Neural cell (in vitro differentiated cells): Measurements from ENCODE around the gene CAP2. TPM values are rescaled to one million over a fixed set of nuclear protein-coding genes. Genes with fewer than 3 reads are reported as not detected.

Experiments
- H2AFZ ChIP-seq: fragments of 200-600, 300-800 bp; sonication (generic), shearing (Covaris generic); 2 replicates; pipeline ENCODE4 v1.6.0; 2014; ENCODE audit warnings: low read depth, mild to moderate bottlenecking, antibody characterized with exemption, low read length, moderate library complexity
- H3F3A ChIP-seq: fragments of 200-600 bp; shearing (Covaris generic); 2 replicates; pipeline ENCODE4 v1.6.1; 2016; ENCODE audit warnings: mild to moderate bottlenecking, moderate library complexity, mixed read lengths, antibody characterized with exemption, low read length; ENCODE audit not compliant: insufficient read depth, poor library complexity, severe bottlenecking
- H3K27ac ChIP-seq: fragments of 200-600, 300-800 bp; sonication (generic), shearing (Covaris generic); 2 replicates; pipeline ENCODE4 v1.5.1; 2014; ENCODE audit warnings: mild to moderate bottlenecking, low read length, moderate library complexity
- H3K27me3 ChIP-seq: fragments of 300-800, 200-600 bp; sonication (generic), shearing (Covaris generic); 2 replicates; pipeline ENCODE4 v1.6.0; 2014; ENCODE audit warnings: mild to moderate bottlenecking, low read depth, low read length, moderate library complexity; ENCODE audit not compliant: insufficient read depth
- H3K36me3 ChIP-seq: fragments of 300-800, 200-600 bp; sonication (generic), shearing (Covaris generic); 2 replicates; pipeline ENCODE4 v1.5.1; 2014; ENCODE audit warnings: mild to moderate bottlenecking, antibody characterized with exemption, low read length, moderate library complexity; ENCODE audit not compliant: insufficient read depth
- H3K4me2 ChIP-seq: fragments of 300-800, 200-600 bp; sonication (generic), shearing (Covaris generic); 2 replicates; pipeline ENCODE4 v1.6.0; 2014; ENCODE audit warnings: mild to moderate bottlenecking, low read length
- H3K4me3 ChIP-seq: fragments of 300-800, 200-600 bp; sonication (generic), shearing (Covaris generic); 2 replicates; pipeline ENCODE4 v1.5.1; 2014; ENCODE audit warnings: mild to moderate bottlenecking, low read length, moderate library complexity
- H3K79me2 ChIP-seq: fragments of 200-600 bp; shearing (Covaris generic); replicated peaks from 2 replicates; pipeline ENCODE4 v1.6.0; 2014; ENCODE audit warnings: mild to moderate bottlenecking, low read length, moderate library complexity; ENCODE audit not compliant: insufficient read depth
- H3K9ac ChIP-seq: fragments of 300-800, 200-600 bp; sonication (generic), shearing (Covaris generic); 2 replicates; pipeline ENCODE4 v1.6.1; 2016; ENCODE audit warnings: mild to moderate bottlenecking, low read length, mixed read lengths
- H3K9me2 ChIP-seq: fragments of 200-600 bp; shearing (Covaris generic); 2 replicates; pipeline ENCODE4 v1.6.1; 2016; ENCODE audit warnings: mild to moderate bottlenecking, low read length, mixed read lengths; ENCODE audit not compliant: insufficient read depth
- H3K9me3 ChIP-seq: fragments of 200-600, 300-800 bp; sonication (generic), shearing (Covaris generic); 2 replicates; pipeline ENCODE4 v1.6.1; 2016; ENCODE audit warnings: mild to moderate bottlenecking, mixed run types, low read length, moderate library complexity, mixed read lengths
- H4K20me1 ChIP-seq: fragments of 200-600 bp; shearing (Covaris generic); 2 replicates; pipeline ENCODE4 v1.6.1; 2016; ENCODE audit warnings: mild to moderate bottlenecking, mixed run types; ENCODE audit not compliant: insufficient read depth
- EP300 ChIP-seq: fragments of 450-650 bp; conservative IDR thresholded peaks from 2 replicates; pipeline ENCODE4 v1.6.1; 2014; ENCODE audit warnings: antibody characterized with exemption, mild to moderate bottlenecking, moderate library complexity; ENCODE audit not compliant: poor library complexity, severe bottlenecking
- EZH2 ChIP-seq: fragments of 200-600, 300-800 bp; shearing (Covaris generic), sonication (generic); IDR thresholded peaks from 2 replicates; pipeline ENCODE4 v1.6.1; 2014; ENCODE audit warnings: antibody characterized with exemption, low read length, borderline replicate concordance, mild to moderate bottlenecking; ENCODE audit not compliant: insufficient read depth, poor library complexity, severe bottlenecking
- MXI1 ChIP-seq: fragments of 450-650 bp; conservative IDR thresholded peaks from 2 replicates; pipeline ENCODE4 v1.6.1; 2014; ENCODE audit warnings: antibody characterized with exemption, mild to moderate bottlenecking; ENCODE audit not compliant: poor library complexity, severe bottlenecking
- POLR2AphosphoS5 ChIP-seq: IDR thresholded peaks from 2 replicates; pipeline ENCODE4 v1.6.1; 2012
- RAD21 ChIP-seq: fragments of 450-650 bp; conservative IDR thresholded peaks from 2 replicates; pipeline ENCODE4 v1.6.1; 2014; ENCODE audit warnings: antibody characterized with exemption, mild to moderate bottlenecking, moderate library complexity
- SMC3 ChIP-seq: fragments of 450-650 bp; conservative IDR thresholded peaks from 2 replicates; pipeline ENCODE4 v1.6.1; 2014; ENCODE audit warnings: antibody characterized with exemption, mild to moderate bottlenecking, moderate library complexity; ENCODE audit not compliant: poor library complexity
- TAF1 ChIP-seq: IDR thresholded peaks from 2 replicates; pipeline ENCODE4 v1.6.1; 2012; ENCODE audit warnings: low read depth
- polyA plus RNA-seq: library from polyadenylated mRNA; depleted of rRNA; stranded (reverse); fragments of >200 nt; gene quantifications from 2 replicates; pipeline ENCODE4 v1.2.3, GENCODE V29; 2014
- TF ChIP-seq, protein P1 (sequence below): fragments of 450-650 bp; IDR thresholded peaks from 2 replicates; pipeline ENCODE4 v1.5.1; 2014; ENCODE audit warnings: antibody characterized with exemption, mild to moderate bottlenecking, moderate library complexity; ENCODE audit not compliant: poor library complexity, severe bottlenecking
- TF ChIP-seq, protein P2 (sequence below): IDR thresholded peaks from 2 replicates; pipeline ENCODE4 v1.6.1; 2012; ENCODE audit warnings: borderline replicate concordance

The CAP2 gene
- polyA plus RNA-seq, 1 donor from 2014 or later, result 13.4 TPM

DNA sequence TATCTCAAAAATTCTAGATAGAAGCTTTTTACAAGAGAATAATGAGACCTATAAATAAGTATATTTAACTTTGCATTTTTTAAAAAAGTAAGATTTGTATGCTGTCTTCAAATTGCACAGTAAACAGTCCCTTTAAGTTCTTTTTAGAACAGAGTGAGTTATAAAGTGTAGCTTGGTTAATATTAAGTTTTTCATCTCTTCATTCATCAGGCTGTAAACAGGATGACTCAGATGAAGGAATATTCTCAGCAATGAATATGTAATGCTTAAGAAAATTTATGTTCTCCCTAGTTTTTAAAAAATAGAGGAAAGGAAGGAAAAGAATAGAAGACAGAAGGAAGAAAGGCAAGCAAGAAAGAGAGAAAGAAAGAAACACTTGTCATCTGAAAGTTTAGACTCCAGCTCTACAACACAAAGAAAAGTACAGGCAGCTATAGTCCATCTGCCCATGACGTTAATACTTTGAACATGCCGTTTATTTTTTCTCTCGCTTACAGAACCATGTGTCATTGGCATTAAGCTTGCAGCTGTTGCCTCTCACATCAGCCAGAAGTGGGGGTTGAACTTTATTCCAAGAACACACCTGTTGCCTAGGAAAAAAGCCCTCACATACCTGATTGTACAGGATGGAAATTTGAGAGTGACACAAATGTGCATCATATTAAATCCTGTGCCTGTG, 36.1 kb downstream of the CAP2 start:
- no peak overlapping the region for H3K27ac ChIP-seq
- no peak overlapping the region for H3K4me3 ChIP-seq
- no peak overlapping the region for H3K9ac ChIP-seq
- H4K20me1 ChIP-seq, result no peaks in the 10 kb centered on the region
- no peaks in the 10 kb centered on the region for H3K9me3 ChIP-seq
- no peak overlapping the region for H2AFZ ChIP-seq
- no peaks in the 10 kb centered on the region for H3K9me2 ChIP-seq
- no peaks in the 10 kb centered on the region for H3K36me3 ChIP-seq
- no peaks in the 10 kb centered on the region for H3K79me2 ChIP-seq
- H3F3A ChIP-seq, result no peaks in the 10 kb centered on the region
- no peak overlapping the region for H3K4me2 ChIP-seq
- no peaks in the 10 kb centered on the region for H3K27me3 ChIP-seq
- TF ChIP-seq EP300 (no peak), SMC3 (no peak), POLR2AphosphoS5 (no peak), MXI1 (no peak), EZH2 (no peak), RAD21 (no peak), TAF1 (no peak)
- TF ChIP-seq, protein P1, sequence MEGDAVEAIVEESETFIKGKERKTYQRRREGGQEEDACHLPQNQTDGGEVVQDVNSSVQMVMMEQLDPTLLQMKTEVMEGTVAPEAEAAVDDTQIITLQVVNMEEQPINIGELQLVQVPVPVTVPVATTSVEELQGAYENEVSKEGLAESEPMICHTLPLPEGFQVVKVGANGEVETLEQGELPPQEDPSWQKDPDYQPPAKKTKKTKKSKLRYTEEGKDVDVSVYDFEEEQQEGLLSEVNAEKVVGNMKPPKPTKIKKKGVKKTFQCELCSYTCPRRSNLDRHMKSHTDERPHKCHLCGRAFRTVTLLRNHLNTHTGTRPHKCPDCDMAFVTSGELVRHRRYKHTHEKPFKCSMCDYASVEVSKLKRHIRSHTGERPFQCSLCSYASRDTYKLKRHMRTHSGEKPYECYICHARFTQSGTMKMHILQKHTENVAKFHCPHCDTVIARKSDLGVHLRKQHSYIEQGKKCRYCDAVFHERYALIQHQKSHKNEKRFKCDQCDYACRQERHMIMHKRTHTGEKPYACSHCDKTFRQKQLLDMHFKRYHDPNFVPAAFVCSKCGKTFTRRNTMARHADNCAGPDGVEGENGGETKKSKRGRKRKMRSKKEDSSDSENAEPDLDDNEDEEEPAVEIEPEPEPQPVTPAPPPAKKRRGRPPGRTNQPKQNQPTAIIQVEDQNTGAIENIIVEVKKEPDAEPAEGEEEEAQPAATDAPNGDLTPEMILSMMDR, result no peak
- TF ChIP-seq, protein P2, sequence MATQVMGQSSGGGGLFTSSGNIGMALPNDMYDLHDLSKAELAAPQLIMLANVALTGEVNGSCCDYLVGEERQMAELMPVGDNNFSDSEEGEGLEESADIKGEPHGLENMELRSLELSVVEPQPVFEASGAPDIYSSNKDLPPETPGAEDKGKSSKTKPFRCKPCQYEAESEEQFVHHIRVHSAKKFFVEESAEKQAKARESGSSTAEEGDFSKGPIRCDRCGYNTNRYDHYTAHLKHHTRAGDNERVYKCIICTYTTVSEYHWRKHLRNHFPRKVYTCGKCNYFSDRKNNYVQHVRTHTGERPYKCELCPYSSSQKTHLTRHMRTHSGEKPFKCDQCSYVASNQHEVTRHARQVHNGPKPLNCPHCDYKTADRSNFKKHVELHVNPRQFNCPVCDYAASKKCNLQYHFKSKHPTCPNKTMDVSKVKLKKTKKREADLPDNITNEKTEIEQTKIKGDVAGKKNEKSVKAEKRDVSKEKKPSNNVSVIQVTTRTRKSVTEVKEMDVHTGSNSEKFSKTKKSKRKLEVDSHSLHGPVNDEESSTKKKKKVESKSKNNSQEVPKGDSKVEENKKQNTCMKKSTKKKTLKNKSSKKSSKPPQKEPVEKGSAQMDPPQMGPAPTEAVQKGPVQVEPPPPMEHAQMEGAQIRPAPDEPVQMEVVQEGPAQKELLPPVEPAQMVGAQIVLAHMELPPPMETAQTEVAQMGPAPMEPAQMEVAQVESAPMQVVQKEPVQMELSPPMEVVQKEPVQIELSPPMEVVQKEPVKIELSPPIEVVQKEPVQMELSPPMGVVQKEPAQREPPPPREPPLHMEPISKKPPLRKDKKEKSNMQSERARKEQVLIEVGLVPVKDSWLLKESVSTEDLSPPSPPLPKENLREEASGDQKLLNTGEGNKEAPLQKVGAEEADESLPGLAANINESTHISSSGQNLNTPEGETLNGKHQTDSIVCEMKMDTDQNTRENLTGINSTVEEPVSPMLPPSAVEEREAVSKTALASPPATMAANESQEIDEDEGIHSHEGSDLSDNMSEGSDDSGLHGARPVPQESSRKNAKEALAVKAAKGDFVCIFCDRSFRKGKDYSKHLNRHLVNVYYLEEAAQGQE, result no peak

DNA sequence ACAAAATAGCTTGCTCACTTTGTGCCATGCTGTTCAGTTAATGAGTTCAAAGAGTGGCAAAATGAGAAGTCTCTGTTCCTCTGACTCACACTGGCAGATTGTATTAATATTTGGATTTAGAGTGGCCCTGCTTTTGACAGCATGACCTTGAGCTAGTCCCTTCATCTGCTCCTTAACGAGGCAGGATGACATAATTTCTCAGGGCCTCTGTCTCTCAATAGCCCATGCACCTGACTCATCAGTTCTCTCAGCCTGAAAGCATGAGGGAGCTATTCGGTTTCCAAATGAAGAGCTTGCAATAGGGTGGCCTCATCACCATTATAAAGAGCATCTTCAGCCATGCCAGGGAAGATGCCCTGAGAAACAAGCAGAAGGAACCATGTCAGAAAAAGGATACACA, 38.2 kb downstream of the CAP2 start:
- no peak overlapping the region for H3K4me3 ChIP-seq
- H3F3A ChIP-seq, result no peaks in the 10 kb centered on the region
- no peak overlapping the region for H3K4me2 ChIP-seq
- no peaks in the 10 kb centered on the region for H3K27me3 ChIP-seq
- H3K36me3 ChIP-seq, result no peaks in the 10 kb centered on the region
- no peaks in the 10 kb centered on the region for H3K9me2 ChIP-seq
- no peaks in the 10 kb centered on the region for H3K79me2 ChIP-seq
- no peak overlapping the region for H2AFZ ChIP-seq
- TF ChIP-seq POLR2AphosphoS5 (no peak), MXI1 (no peak), EP300 (no peak), EZH2 (no peak), RAD21 (no peak), SMC3 (no peak), TAF1 (no peak)
- TF ChIP-seq, protein P1, result no peak
- TF ChIP-seq, protein P2, result no peak
- no peak overlapping the region for H3K9ac ChIP-seq
- H3K27ac ChIP-seq, result no peak overlapping the region
- H3K9me3 ChIP-seq, result no peaks in the 10 kb centered on the region
- no peaks in the 10 kb centered on the region for H4K20me1 ChIP-seq
